GM18951 (cell line): ENCODE data around the gene AKR1C1.
"Not testable (repeated sequence)": the region's sequence is repeated elsewhere in the genome, so short reads cannot be mapped to it uniquely, and the experiment has no call there.

Source experiments
- POLR2A ChIP-seq: IDR thresholded peaks from 4 replicates; pipeline ENCODE4 v1.6.1; 2011; ENCODE audit warnings: mild to moderate bottlenecking; ENCODE audit not compliant: insufficient read length, insufficient read depth; ENCODE audit errors: extremely low read depth
- in situ Hi-C: fragments of 300-500 bp; cut with MboI; formaldehyde crosslinking; loops from one replicate; pipeline ENCODE4 v1.12.0; 2022; ENCODE audit warnings: low sequenced_read_pairs, mixed read lengths, inconsistent platforms; ENCODE audit not compliant: unreplicated experiment

The AKR1C1 gene

DNA sequence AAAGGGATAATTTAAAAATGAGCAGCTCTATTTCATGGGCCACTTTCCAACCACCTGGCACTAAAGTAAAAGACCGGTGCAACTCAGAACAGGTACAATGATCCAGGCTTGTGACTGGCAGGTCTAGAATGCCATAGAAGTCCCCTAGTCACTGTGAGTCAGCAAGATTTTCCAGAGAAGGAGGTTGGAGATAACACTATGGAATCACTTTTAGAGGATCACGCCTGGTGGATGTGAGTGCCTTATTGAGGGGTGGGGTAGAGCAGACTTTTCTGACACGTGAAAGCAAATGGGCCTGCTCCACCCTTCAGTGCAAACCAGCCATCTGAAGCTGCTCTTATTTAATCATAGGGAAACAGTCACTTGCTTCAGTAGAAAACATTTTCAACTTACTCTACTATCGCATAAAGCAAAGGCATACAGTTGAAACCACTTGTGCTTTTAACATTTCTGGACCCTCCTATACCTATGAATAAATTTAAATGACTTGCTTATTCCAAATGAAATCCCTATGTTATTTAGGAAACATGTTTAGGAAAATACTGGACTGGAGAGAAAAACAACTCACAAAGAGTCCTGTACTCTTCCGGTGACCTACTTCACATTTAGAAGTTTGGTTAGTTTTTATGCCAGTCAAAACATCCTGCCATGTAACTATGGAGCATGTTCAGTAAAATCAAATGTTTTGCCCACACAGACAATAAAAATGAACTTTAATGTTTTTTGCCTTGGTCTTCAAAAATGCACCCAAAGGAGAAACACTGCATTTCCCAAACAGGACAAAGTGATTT lies 21.5 kb upstream of the AKR1C1 start:
- no peak for TF ChIP-seq POLR2A
- in situ Hi-C loops = no loop called here

DNA sequence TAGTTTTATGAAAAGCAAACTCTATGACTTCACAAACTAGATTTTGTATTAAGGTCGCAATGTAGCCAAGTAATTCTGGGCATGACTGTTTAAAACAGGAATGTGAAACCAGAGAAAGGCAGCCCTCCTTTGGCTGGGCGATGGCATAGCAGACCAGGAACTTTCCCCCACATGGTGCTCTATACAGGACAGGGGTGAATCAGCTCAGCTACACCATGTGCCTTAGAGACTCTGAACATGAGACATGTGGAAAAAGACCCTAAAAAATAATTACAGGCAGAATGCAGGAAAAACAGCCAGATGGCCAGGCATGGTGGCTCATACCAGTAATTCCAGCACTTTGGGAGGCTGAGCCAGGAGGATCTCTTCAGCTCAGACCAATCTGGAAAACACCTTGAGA lies 20.3 kb upstream of the AKR1C1 start:
- in situ Hi-C loops = not testable (repeated sequence)

DNA sequence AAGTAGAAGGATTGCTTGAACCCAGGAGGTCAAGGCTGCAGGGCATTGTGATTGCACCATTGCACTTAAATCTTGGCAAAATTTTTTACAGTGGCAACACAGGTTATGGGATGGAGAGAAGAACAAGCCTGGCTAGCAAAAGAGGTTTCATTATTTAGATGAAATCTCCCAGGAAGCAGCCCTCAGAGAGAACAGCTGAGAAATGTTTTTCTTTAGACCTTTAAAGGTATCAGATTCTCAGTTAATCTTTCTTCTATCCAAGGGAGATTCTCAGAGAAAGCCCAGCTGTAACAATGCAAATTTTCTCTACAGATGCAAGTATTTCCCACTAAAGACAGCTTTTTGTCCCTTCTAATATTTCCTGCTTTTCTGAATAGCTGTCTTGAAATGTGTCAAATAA lies 19.8 kb upstream of the AKR1C1 start:
- in situ Hi-C loops = not testable (repeated sequence)

DNA sequence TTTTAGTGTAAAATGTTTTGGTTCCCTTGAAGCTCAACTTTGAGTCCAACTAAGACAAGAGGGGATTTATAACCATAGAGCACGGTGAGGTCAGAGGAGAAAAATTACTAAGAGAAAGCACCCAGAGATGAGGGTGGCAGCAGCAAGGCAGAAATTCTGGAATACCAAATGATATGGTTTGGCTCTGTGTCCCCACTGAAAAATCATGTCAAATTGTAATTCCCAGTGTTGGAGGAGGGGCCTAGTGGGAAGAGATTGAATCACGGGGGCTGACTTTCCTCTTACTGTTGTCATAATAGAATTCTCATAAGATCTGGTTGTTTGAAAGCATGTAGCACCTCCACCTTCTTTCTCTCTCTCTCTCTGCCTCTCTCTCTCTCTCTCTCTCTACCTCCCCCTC lies 19.4 kb upstream of the AKR1C1 start:
- in situ Hi-C loops = no loop called here
- no peak for TF ChIP-seq POLR2A

DNA sequence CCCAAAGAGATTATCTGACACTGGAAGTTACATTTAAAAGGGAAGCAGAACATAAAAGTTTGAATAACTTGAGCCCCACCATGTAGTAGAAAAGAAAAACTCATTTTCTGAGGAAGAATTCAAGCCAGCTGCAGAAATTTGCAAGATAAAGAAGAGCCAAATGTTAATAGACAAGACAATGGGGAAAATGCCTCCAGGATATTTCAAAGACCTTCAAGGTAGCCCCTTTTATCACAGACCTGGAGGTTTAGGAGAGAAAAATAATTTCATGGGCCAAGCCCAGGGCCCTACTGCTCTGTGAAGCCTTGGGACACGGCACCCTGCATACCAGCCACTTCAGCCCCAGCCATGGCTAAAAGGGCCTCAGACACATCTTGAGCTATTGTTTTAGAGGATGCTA lies 18.4 kb upstream of the AKR1C1 start:
- in situ Hi-C loops = no loop called here
- no peak for TF ChIP-seq POLR2A

DNA sequence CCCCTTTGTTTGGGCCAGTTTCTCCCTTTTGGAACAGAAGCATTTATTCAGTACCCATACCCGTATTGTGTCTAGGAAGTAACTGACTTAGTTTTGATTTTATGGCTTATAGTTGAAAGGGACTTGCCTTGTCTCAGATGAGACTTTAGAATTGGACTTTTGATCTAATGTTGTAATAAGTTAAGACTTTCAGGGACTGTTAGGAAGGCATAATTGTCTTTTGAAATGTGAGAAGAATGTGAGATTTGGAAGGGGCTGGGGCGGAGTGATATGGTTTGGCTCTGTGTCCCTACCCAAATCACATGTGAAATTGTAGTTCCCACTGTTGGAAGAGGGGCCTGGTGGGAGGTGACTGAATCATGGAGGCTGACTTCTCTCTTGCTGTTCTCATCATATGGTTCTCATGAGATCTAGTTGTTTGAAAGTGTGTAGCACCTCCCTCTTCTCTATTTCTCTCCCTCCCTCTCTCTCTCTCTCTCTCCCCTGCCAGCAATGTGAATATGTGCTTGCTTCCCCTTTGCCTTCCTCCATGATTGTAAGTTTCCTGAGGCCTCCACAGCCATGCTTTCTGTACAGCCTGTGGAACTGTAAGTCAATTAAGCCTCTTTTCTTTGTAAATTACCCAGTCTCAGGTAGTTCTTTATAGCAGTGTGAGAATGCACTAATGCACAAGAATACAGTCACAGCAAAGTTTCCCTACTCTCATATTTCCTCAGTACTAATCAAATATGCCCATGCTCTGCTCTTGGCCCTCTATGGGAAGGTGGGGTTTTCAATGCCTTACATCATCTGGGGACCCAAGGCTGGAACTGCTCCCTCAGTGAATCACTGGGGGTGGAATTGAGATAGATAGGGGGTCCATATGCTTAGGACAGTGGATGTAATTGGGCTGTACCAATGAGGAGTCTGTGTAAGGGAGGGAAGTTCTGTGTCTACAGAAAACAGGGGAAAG lies 17.2 kb upstream of the AKR1C1 start:
- in situ Hi-C loops = no loop called here
- TF ChIP-seq POLR2A = no peak

DNA sequence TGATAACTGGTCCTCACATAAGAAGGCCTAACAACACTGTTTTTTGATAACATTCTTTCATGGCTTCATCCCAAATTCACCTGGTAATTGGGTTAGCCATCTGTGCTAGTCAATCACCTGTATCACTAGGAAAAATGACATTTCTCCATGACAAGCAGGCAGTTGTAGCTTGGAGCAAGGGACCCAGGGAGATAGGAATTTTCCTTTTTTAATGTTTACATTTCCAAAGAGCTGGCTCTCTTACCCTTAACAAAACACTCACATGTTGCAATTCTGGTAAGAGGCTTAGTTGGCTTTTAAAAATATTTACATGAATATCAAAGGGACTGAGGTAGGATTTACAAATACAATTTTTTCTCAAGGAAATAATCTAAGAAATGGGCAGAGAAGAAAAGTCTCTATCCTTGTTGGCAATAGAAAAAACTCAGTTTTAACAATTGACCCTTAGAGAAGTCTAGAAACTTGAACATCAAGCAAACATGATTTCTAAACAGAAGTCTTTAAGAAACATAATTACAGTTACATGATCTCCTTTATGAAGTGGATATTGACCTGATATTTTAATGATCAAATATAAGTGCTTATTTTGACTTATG lies 16.1 kb upstream of the AKR1C1 start:
- no peak for TF ChIP-seq POLR2A
- in situ Hi-C loops = no loop called here

DNA sequence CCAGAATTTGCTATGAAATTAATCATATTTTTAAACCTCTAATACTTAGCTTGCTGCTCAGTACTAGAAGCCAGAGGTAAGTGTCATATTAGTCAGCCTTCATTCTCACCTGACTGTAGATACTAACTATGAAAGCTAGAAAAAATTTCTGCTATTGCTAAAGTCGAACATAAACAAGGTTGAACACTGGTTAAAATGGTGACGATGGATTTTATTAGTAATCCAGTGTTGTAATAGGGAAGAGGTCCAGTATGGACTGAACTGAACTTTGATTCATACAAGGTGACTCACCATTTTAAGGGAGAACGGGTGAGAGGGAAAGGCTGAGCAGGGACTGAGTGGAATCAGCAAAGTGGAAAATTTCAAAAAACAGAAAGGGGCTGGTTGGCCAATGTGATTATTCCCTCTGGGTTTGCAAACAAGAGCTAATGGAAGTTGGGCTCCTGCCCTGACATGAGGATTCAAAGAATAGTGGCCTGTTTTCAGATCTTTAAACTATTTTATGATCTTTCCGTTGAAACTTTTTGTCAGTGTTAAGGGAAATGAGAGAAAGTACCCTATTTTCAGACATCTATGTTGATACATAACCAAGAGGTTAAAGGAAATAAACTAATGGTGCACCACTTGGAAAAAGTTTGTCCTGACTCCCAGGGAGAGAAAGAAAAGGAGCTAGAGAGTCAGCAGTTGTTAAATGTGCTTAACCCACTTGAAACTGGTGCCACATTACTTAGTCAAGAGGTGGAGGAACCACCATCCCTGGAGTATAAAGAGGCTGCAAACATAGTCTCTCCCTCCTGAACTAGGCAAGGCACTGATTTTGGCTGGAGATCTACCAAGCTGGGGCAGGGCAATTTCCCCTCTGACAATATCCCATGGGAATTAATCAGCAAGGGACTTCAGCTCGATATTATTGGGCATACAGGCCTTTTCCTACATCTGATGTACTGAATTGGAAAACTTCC lies 15.3 kb upstream of the AKR1C1 start:
- TF ChIP-seq POLR2A = no peak
- in situ Hi-C loops = no loop called here

DNA sequence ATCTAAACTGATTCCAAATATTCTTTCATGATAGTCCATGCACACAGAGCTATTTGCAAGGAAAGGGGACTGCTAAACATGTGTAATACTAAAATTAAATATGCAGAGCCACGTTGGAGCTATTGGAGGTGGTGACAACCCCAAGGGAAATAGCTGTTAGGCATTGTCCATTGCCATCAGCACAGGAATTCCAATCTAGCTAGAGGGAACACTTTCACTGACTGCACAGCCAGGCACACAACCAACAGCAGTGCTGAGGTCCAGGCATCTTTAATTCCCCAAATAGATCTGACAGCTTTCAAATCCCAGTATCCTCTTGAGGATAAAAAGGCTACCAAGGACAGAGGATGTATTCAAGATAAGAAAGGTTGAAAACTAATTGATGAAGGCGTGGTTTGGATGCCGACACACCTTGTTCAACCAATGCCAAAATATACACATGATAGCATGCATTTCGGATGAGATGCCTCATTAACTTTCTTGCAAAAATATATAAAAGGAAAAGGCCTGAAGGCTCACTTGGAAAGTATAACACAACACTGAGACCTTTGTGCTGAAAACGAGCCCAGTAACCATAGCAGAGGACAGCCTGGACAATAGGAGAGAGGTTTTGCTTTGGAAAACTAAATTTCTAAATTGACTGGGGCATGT lies 11.6 kb upstream of the AKR1C1 start:
- in situ Hi-C loops = not testable (repeated sequence)

DNA sequence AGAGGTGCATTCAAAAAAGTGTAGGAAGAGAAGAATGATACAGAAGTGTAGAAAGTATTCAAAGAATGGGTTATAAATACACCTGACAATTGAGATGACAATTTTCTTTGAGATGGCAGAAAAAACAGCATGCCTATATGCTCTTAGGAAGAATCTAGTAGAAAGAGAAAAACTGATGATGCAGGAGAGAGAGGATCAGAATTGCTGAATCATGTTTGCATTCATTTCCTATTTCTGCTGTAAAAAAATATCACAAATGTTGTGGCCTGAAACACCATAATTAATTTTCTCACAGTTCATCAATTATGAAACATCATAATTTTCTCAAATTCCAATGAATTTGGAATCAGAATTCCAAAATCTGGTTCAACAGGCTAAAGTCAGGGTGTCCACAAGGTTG lies 9.8 kb upstream of the AKR1C1 start:
- in situ Hi-C loops = no loop called here
- TF ChIP-seq POLR2A = no peak

DNA sequence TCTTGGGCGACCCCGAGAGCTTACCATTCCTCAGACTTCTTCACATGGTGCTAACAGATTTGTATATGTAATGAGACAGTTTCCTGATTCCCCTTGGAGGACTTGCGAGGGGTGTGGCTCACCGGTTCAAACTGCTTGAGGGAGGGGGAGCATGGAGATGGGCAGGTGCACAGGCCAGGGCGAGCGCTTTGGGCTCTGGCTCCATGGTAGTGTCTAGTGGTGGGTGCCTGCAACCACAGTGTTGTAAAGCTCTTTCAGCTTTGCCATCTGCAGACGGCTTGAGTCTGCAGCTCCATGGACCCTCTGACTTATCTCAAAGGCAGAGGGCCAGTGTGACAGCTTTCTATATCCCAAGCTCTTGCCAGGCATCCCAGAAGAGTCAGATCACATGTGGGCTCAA lies 7.1 kb upstream of the AKR1C1 start:
- in situ Hi-C loops = loop anchor here (5.0 kb wide), 1 partner anchor 51 kb away; no protein-coding TSS in a partner anchor

DNA sequence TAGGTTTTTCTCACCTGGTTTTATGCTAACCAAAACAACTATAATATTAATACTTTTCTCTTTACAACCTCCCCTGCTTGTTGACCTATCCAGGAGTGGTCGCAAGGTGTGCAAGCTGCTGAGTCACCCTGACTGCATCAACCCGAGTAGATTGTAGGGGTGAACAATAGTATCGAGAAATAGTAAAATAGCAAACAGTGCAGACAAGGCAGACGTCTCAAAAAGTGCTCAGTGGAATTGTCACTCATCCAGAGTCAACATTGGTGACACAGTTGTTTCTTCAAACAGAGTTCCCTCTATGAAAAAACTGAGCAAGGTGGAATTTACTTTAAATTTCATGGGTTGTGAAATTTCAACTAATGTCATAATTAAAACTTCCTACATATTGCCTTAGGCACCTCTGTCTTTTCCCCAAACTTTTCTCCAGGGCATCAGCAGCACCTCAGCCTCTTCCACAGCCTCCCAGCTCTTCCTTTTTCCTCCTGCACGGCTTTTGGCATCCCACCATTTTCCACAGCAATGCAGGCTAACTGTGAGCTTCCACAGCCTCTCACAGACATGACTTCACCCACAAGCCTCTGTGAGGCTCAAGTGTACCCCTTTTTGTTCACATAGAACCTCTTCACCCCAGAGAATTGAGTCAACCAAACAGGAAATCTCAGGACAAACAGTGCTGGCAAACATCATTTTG lies 6.1 kb upstream of the AKR1C1 start:
- in situ Hi-C loops = loop anchor here (5.0 kb wide), 1 partner anchor 50 kb away; no protein-coding TSS in a partner anchor

DNA sequence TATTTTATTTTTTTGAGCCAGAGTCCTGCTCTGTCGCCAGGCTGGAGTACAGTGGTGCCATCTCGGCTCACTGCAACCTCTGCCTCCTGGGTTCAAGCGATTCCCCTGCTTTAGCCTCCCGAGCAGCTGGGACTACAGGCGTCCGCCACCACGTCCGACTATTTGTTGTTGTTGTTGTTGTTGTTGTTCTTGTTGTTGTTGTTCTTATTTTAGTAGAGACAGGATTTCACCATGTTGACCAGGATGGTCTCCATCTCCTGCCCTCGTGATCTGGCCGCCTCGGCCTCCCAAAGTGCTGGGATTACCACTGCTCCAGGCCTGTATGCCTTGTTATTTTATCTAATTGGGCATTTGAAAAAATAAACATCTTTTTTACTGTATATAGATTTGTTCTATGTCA lies 1.7 kb upstream of the AKR1C1 start:
- in situ Hi-C loops = not testable (repeated sequence)

DNA sequence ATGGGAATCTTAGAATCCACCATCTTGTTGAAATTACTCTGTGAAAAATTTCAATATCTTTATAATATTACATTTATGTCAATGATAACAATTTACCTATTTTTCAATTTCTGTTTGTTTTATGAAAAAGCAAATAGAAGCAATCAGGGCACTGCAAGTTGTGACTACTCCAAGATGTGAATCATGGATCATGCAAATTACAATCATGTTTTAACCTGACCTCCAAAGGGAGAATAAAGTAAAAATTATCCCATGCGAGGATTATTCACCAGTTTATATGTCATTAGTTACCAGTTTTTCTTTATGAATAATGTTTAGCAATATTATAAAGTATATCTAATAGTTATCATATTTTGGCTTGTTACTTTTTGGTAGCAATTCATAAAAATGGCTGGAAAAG lies 907 bp upstream of the AKR1C1 start:
- in situ Hi-C loops = not testable (repeated sequence)

DNA sequence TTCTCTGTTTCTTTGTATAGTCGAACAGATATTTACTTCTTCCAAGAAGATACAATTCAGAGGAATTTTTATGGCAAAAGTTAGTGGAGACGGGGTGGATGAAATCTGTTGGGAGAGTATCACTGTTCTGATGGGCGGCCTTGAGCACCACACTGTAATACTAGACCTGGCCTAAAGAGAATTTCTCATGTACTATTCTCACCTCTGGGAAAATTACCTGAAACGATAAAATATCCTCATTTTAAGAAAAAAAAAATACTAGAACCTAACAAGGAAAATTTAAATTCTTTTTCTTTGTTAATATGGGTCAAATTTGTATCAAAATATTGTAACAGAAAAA lies 570 bp downstream of the AKR1C1 start:
- in situ Hi-C loops = not testable (repeated sequence)

DNA sequence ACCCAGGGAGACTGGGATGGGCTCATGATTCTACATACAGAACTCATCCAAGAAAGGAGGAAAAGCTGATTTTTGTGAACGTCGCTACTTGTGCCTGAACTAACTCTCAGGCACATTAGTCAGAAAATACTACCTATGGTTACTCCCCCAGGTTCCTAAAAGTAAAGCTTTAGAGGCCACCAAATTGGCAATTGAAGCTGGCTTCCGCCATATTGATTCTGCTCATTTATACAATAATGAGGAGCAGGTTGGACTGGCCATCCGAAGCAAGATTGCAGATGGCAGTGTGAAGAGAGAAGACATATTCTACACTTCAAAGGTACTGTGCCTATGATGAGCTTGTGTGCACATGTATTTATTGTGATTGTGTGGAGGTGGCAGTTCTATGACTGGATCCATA lies 2.5 kb downstream of the AKR1C1 start:
- in situ Hi-C loops = not testable (repeated sequence)

DNA sequence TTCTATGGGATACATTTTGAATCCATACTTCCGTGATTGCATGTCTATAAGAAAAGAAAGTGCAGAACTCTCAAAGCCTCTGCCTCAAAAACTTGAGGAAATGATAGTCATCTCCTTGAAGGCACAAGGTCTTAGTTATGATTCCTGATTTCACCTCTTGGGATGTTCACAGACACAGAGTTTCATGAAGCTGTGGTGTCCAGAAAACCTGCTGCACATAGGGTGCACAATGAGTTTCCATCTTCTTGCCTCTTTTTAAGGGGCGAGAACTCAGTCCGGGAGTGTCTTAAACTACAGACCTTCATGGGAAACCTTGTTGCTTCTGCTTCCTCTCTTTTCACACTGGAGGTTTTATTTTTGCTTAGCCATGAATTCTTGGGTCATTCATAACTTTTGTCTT lies 4.0 kb downstream of the AKR1C1 start:
- in situ Hi-C loops = not testable (repeated sequence)
